HCT116 (cell line): ENCODE results near the gene ELFN2. TPM values are rescaled to one million over a fixed set of nuclear protein-coding genes. Genes with fewer than 3 reads are reported as not detected.

Source experiments
- ATAC-seq: fragments of 200-7000 bp; cut with Tn5 transposase; 2 replicates; pipeline ENCODE4 v1.9.1; 2020; ENCODE audit warnings: mild to moderate bottlenecking, moderate library complexity
- BruUV-seq: library from RNA; stranded (reverse); fragments of 400-500 nt; replicated peaks from 2 replicates; lab custom pipeline; 2021; lab: Mats Ljungman, UMichigan
- CTCF ChIA-PET: fragments of 300-600 bp; sonication (Branson Sonifier 250); formaldehyde crosslinking; loops from one replicate; lab custom pipeline; 2021; ENCODE audit warnings: antibody characterized with exemption; lab: Charles Lee
- POLR2A ChIA-PET: fragments of 300-600, 350-600 bp; sonication (Branson Sonifier 250); formaldehyde crosslinking; loops from one replicate; lab custom pipeline; 2021; ENCODE audit warnings: antibody characterized with exemption; lab: Charles Lee
- RAD21 ChIA-PET, 2 experiments: fragments of 300-600 bp; sonication (Branson Sonifier 250); formaldehyde crosslinking; loops; one replicate each; lab custom pipeline; 2023; ENCODE audit warnings: low total read pairs in 2 of 2; ENCODE audit not compliant: uncharacterized antibody in 2 of 2, unreplicated experiment in 2 of 2, low non-redundant PET in 1 of 2; lab: Charles Lee
- DNase-seq: peaks from one replicate; pipeline ENCODE4 v3.0.0-alpha.2; 2010; ENCODE audit warnings: low read depth, low spot score
- H2AFZ ChIP-seq: fragments of 200-600 bp; shearing (Covaris generic), sonication (generic); 2 replicates; pipeline ENCODE4 v1.6.1; 2017; ENCODE audit warnings: low read depth, mixed run types, mixed read lengths, antibody characterized with exemption, low read length; ENCODE audit not compliant: poor library complexity, severe bottlenecking
- H3K27ac ChIP-seq: 2 replicates; pipeline ENCODE4 v1.5.1; 2012; ENCODE audit warnings: low read depth, low read length
- H3K27me3 ChIP-seq: fragments of 200-600 bp; sonication (generic); 2 replicates; pipeline ENCODE4 v1.6.1; 2016; ENCODE audit warnings: mixed run types, low read length, mixed read lengths; ENCODE audit not compliant: insufficient read depth
- H3K36me3 ChIP-seq, 2 experiments: fragments of 200-500 bp in 1 of 2; fragments of 200-600 bp in 1 of 2; sonication (Bioruptor generic) in 1 of 2; sonication (generic) in 1 of 2; 2 replicates each; pipeline versions ENCODE4 v1.5.1 to v1.6.1; 2014 to 2016; ENCODE audit warnings: low read length in 2 of 2, inconsistent platforms in 1 of 2, mixed read lengths in 1 of 2, mixed run types in 1 of 2; ENCODE audit not compliant: insufficient read depth in 2 of 2, control insufficient read depth in 1 of 2
- H3K4me1 ChIP-seq, 2 experiments: fragments of 200-600 bp in 1 of 2; sonication (generic) in 1 of 2; 2 replicates each; pipeline versions ENCODE4 v1.5.1 to v1.6.1; 2012 to 2017; ENCODE audit warnings: low read length in 2 of 2, inconsistent platforms in 1 of 2, mild to moderate bottlenecking in 1 of 2, mixed read lengths in 1 of 2, mixed run types in 1 of 2, moderate library complexity in 1 of 2; ENCODE audit not compliant: insufficient read depth in 2 of 2, control insufficient read depth in 1 of 2
- H3K4me2 ChIP-seq: fragments of 200-600 bp; sonication (generic); 2 replicates; pipeline ENCODE4 v1.6.1; 2017; ENCODE audit warnings: mixed run types, low read length, mixed read lengths
- H3K4me3 ChIP-seq, 2 experiments: fragments of 200-600 bp in 1 of 2; sonication (generic) in 1 of 2; replicated peaks in 1 of 2; 2 replicates each; pipeline ENCODE4 v1.5.1; 2011 to 2016; ENCODE audit warnings: low read length in 2 of 2, control low read depth in 1 of 2, low read depth in 1 of 2, mild to moderate bottlenecking in 1 of 2, mixed read lengths in 1 of 2, mixed run types in 1 of 2
- H3K79me2 ChIP-seq: fragments of 200-600 bp; sonication (generic); 2 replicates; pipeline ENCODE4 v1.6.1; 2017; ENCODE audit warnings: mild to moderate bottlenecking, mixed run types, low read length, moderate library complexity, mixed read lengths; ENCODE audit not compliant: insufficient read depth
- H3K9ac ChIP-seq: fragments of 200-600 bp; sonication (generic); 2 replicates; pipeline ENCODE4 v1.6.1; 2016; ENCODE audit warnings: low read length, mixed read lengths
- H3K9me2 ChIP-seq: fragments of 200-600 bp; sonication (generic), shearing (Covaris generic); 2 replicates; pipeline ENCODE4 v1.6.1; 2017; ENCODE audit warnings: mixed run types, mild to moderate bottlenecking, moderate library complexity; ENCODE audit not compliant: insufficient read depth
- H3K9me3 ChIP-seq, 2 experiments: fragments of 200-500 bp in 1 of 2; fragments of 200-600 bp in 1 of 2; sonication (Bioruptor generic) in 1 of 2; sonication (generic) in 1 of 2; 2 replicates each; pipeline ENCODE4 v1.6.1; 2014 to 2017; ENCODE audit warnings: low read length in 2 of 2, mixed read lengths in 2 of 2, inconsistent platforms in 1 of 2, low read depth in 1 of 2, mild to moderate bottlenecking in 1 of 2, mixed run types in 1 of 2, moderate library complexity in 1 of 2; ENCODE audit not compliant: control insufficient read depth in 1 of 2, insufficient read depth in 1 of 2
- H4K20me1 ChIP-seq: fragments of 200-600 bp; sonication (generic), shearing (Covaris generic); 2 replicates; pipeline ENCODE4 v1.6.1; 2017; ENCODE audit warnings: mixed run types, mild to moderate bottlenecking, moderate library complexity; ENCODE audit not compliant: insufficient read depth
- ATF3 ChIP-seq: IDR thresholded peaks from 2 replicates; pipeline ENCODE4 v1.6.1; 2012
- CEBPB ChIP-seq: IDR thresholded peaks from 2 replicates; pipeline ENCODE4 v1.6.1; 2012; ENCODE audit warnings: low read depth
- CTCF ChIP-seq, 3 experiments: fragments of 200-600 bp in 1 of 3; sonication (generic) in 1 of 3; IDR thresholded peaks in 2 of 3; conservative IDR thresholded peaks in 1 of 3; 2 replicates each; pipeline ENCODE4 v1.5.1; 2012 to 2017; ENCODE audit warnings: low read depth in 2 of 3, low read length in 2 of 3, antibody characterized with exemption in 1 of 3, borderline replicate concordance in 1 of 3, control low read depth in 1 of 3, mild to moderate bottlenecking in 1 of 3, mixed read lengths in 1 of 3, mixed run types in 1 of 3, moderate library complexity in 1 of 3; ENCODE audit not compliant: insufficient read depth in 1 of 3
- EGR1 ChIP-seq: IDR thresholded peaks from 2 replicates; pipeline ENCODE4 v1.6.1; 2012; ENCODE audit warnings: low read depth
- EZH2 ChIP-seq: fragments of 200-600 bp; sonication (generic); IDR thresholded peaks from 2 replicates; pipeline ENCODE4 v1.6.1; 2017; ENCODE audit warnings: antibody characterized with exemption, mixed run types
- SRF ChIP-seq: IDR thresholded peaks from 2 replicates; pipeline ENCODE4 v1.6.1; 2012; ENCODE audit warnings: low read depth
- YY1 ChIP-seq: IDR thresholded peaks from 2 replicates; pipeline ENCODE4 v1.6.1; 2011; ENCODE audit warnings: low read length, low read depth, moderate library complexity, mild to moderate bottlenecking; ENCODE audit not compliant: insufficient replicate concordance; ENCODE audit errors: extremely low read depth
- intact Hi-C: fragments of 100-400 bp; cut with micrococcal nuclease; formaldehyde crosslinking; loops from 2 replicates; pipeline ENCODE4 v1.10.0; 2022
- total RNA-seq: library from RNA; stranded (reverse); gene quantifications from one replicate; pipeline ENCODE4 v1.2.1, GENCODE V29; 2021; ENCODE audit not compliant: unreplicated experiment

The ELFN2 gene
- total RNA-seq, 1 experiment from 2014 or later = 45.4 TPM

- Histone ChIP-seq H3K9me2 (no peaks in the 10 kb centered on the region), H3K79me2 (peaks cover 93% of the 10 kb centered on the region), H3K4me2 (peak overlapping the region; percentile 85), H3K9ac (peak overlapping the region; percentile 11; the same call in 1 of the 2 replicates), H3K27ac (no peak overlapping the region; the same call in 1 of the 2 replicates)
- no peak for ATAC-seq
- no TSS peak for BruUV-seq
- TF ChIP-seq ATF3 = no peak
- TF ChIP-seq SRF = no peak
- TF ChIP-seq CTCF (IDR thresholded peaks at IDR 0.05 in 2 of 3, conservative IDR thresholded peaks at IDR 0.05 in 1 of 3; ENCODE audit: borderline replicate concordance in 1 of 3, insufficient read depth in 1 of 3, low read depth in 2 of 3, low read length in 2 of 3) = no peak
- no peak for TF ChIP-seq CEBPB
- no peak for TF ChIP-seq EGR1
- no peak for TF ChIP-seq YY1
- TF ChIP-seq EZH2 = no peak
- TF ChIP-seq, all 23 proteins: peak for 0
- no peaks in the 10 kb centered on the region for H3K9me3 ChIP-seq
- no peak overlapping the region for H3K4me3 ChIP-seq
- H3K4me1 ChIP-seq = peaks cover 6 to 36% of the 10 kb centered on the region in 2 experiments; a peak in 3 of 4 replicates
- no peak overlapping the region for H2AFZ ChIP-seq
- no peaks in the 10 kb centered on the region for H3K27me3 ChIP-seq
- intact Hi-C loops = no loop called here
- POLR2A ChIA-PET = no interaction called here
- DNase-seq = no peak
- RAD21 ChIA-PET = no interaction called here
- CTCF ChIA-PET = no interaction called here
- H3K36me3 ChIP-seq = no peaks in the 10 kb centered on the region; a peak in 1 of 4 replicates
- H4K20me1 ChIP-seq = no peaks in the 10 kb centered on the region
Measured at GRCh38 chr22:37419370-37419968, 7.8 kb downstream of the ELFN2 start.
